Pancreas (tissue), 10 donors: ENCODE measurements around the gene MRPL9. TPM values are rescaled to one million over a fixed set of nuclear protein-coding genes. Genes with fewer than 3 reads are reported as not detected.
A peak's percentile ranks its signal among the peaks of the same experiment; 100 is the strongest.

Experiments
- ATAC-seq, 4 donors: fragments of 200-7000 bp; cut with Tn5 transposase; one replicate each; pipeline versions ENCODE4 v1.8.0 to v1.9.1; 2020; ENCODE audit warnings: mild to moderate bottlenecking in 4 of 4, moderate library complexity in 4 of 4
- DNase-seq, 6 donors: peaks; one replicate each; pipeline ENCODE4 v3.0.0-alpha.2; 2020
- FAIRE-seq: peaks from 2 replicates; lab custom pipeline; 2012; peaks lifted over from hg19 to GRCh38; lab: Jason Lieb, UNC
- H3K27ac ChIP-seq, 4 donors: fragments of 200-600 bp; sonication (generic); 1 replicate in 3 of 4; 2 replicates in 1 of 4; pipeline versions ENCODE4 v1.5.0 to v1.8.0; 2020
- H3K27me3 ChIP-seq, 4 donors: fragments of 200-600 bp; one replicate each; pipeline ENCODE4 v1.8.0; 2021
- H3K36me3 ChIP-seq, 3 donors: fragments of 200-600 bp; sonication (generic) in 1 of 3; one replicate each; pipeline versions ENCODE4 v1.5.0 to v1.8.0; 2020 to 2021
- H3K4me1 ChIP-seq, 3 donors: fragments of 200-600 bp; one replicate each; pipeline ENCODE4 v1.8.0; 2021
- H3K4me3 ChIP-seq, 4 donors: fragments of 200-600 bp; sonication (generic) in 2 of 4; one replicate each; pipeline versions ENCODE4 v1.5.0 to v1.8.0; 2020 to 2021
- H3K9me3 ChIP-seq, 4 donors: fragments of 200-600 bp; one replicate each; pipeline ENCODE4 v1.8.0; 2021
- CTCF ChIP-seq, 4 donors: fragments of 200-600 bp; sonication (generic) in 3 of 4; IDR thresholded peaks; one replicate each; pipeline versions ENCODE4 v1.5.0 to v1.8.0; 2021; ENCODE audit warnings: antibody characterized with exemption in 4 of 4
- WGBS, 2 donors: extraction: QIAGEN DNeasy Blood & Tissue Kit; methylation state at CpG; one replicate each; pipeline ENCODE4 v1.1.7; 2013; 5-methylcytosine and 5-hydroxymethylcytosine counted together
- intact Hi-C, 3 donors: fragments of 100-400 bp; cut with DNase I; formaldehyde crosslinking; loops; one replicate each; pipeline versions ENCODE4 v1.11.1 to v1.14.2; 2022
- polyA plus RNA-seq, 2 donors: library from polyadenylated mRNA; stranded (reverse); fragments of 200-250 nt; gene quantifications; one replicate each; pipeline ENCODE4 v1.2.3, GENCODE V29; 2013
- total RNA-seq, 6 donors: library from RNA; stranded (reverse); fragmentation: NEBNext Ultra II Directional in 4 of 6; extraction: Animal tissue kit (Norgen Biotek cat#: 25700) in 4 of 6; gene quantifications; one replicate each; pipeline versions ENCODE4 v1.2.1 to v1.2.4, GENCODE V29; 2021 to 2023
- donor health status: healthy with polysubstance abuse.
- donor health status: DM: no; HTN: no; CAD: no; lungs with moderate emphysema.
- donor health status: DM: no; HTN: no; CAD: no.
- donor health status: control.
- donor health status: control.
- donor health status: Bipolar disorder and iron deficiency.
- donor health status: DM: yes; HTN: yes; CAD: no.
- donor health status: DM: no; HTN: no; CAD: no.
- donor health status: DM: no; HTN: no; CAD: no.
- donor health status: DM: yes; HTN: yes; CAD: no.

Gene MRPL9
- total and polyA plus RNA-seq, 8 donors, result 21.8 to 61.9 (median 26.5) TPM

GRCh38 chr1:151718666-151719065 is 44.6 kb downstream of the MRPL9 start:
- H3K4me1 ChIP-seq, result peaks cover 0 to 18% (median 6%) of the 10 kb centered on the region in 3 donors
- TF ChIP-seq CTCF (IDR thresholded peaks at IDR 0.05), result no peak
- no peaks in the 10 kb centered on the region for H3K36me3 ChIP-seq
- H3K4me3 ChIP-seq, result no peak overlapping the region
- DNase-seq, result no peak
- H3K27ac ChIP-seq, result no peak overlapping the region
- WGBS, 2 donors, result 68 to 77% methylated on average over 4 of the region's 4 CpGs
- no peak for ATAC-seq
- H3K27me3 ChIP-seq, result no peaks in the 10 kb centered on the region
- no peak for FAIRE-seq
- intact Hi-C loops, result no loop called here
- no peaks in the 10 kb centered on the region for H3K9me3 ChIP-seq

GRCh38 chr1:151718011-151718431 is 45.3 kb downstream of the MRPL9 start:
- ATAC-seq (no peak), DNase-seq (no peak), FAIRE-seq (no peak)
- TF ChIP-seq CTCF (IDR thresholded peaks at IDR 0.05), result no peak
- H3K27ac ChIP-seq, result no peak overlapping the region
- no peaks in the 10 kb centered on the region for H3K36me3 ChIP-seq
- WGBS, 2 donors, result 49 to 56% methylated on average over 4 of the region's 4 CpGs
- intact Hi-C loops, result no loop called here
- no peaks in the 10 kb centered on the region for H3K27me3 ChIP-seq
- H3K4me1 ChIP-seq, result peaks cover 0 to 18% (median 6%) of the 10 kb centered on the region in 3 donors
- no peak overlapping the region for H3K4me3 ChIP-seq
- no peaks in the 10 kb centered on the region for H3K9me3 ChIP-seq

- no peak for FAIRE-seq
Measured at GRCh38 chr1:151716771-151717631, 46.3 kb downstream of the MRPL9 start, which contains the start of gene CELF3. TSS of gene CELF3 (minus strand) at chr1:151716803. CDS start at chr1:151716020, 783 bp downstream.

GRCh38 chr1:151716405-151716762 is 46.9 kb downstream of the MRPL9 start:
- H3K27me3 ChIP-seq, result no peaks in the 10 kb centered on the region
- WGBS, 2 donors, result 8 to 12% methylated on average over 8 to 11 of the region's 11 CpGs
- H3K4me1 ChIP-seq, result peaks cover 0 to 13% (median 2%) of the 10 kb centered on the region in 3 donors
- H3K4me3 ChIP-seq, result no peak overlapping the region
- FAIRE-seq (no peak), DNase-seq (no peak), ATAC-seq (no peak)
- H3K36me3 ChIP-seq, result no peaks in the 10 kb centered on the region
- H3K9me3 ChIP-seq, result no peaks in the 10 kb centered on the region
- intact Hi-C loops, result no loop called here
- H3K27ac ChIP-seq, result peak overlapping the region in 1 of 4 donors; percentile 12
- TF ChIP-seq CTCF (IDR thresholded peaks at IDR 0.05), result no peak

More at GRCh38 chr1:151716771-151717631, 46.3 kb downstream of the MRPL9 start, which contains the start of gene CELF3:
- no peaks in the 10 kb centered on the region for H3K27me3 ChIP-seq
- 10 to 14% methylated on average over 24 to 27 of the region's 27 CpGs for WGBS, 2 donors
- peaks cover 0 to 18% (median 6%) of the 10 kb centered on the region in 3 donors for H3K4me1 ChIP-seq
- H3K27ac ChIP-seq, result peak within 1 kb of the TSS in 1 of 4 donors; percentile 12
- TF ChIP-seq CTCF (IDR thresholded peaks at IDR 0.05), result no peak
- no peaks in the 10 kb centered on the region for H3K36me3 ChIP-seq
- ATAC-seq (peak; percentile 7 to 70 (median 46)), DNase-seq (peak in 2 of 6 donors; percentile 22 to 27)
- H3K9me3 ChIP-seq, result no peaks in the 10 kb centered on the region
- intact Hi-C loops, result no loop called here
- H3K4me3 ChIP-seq, result no peak within 1 kb of the TSS
